SK-N-SH (cell line): Measurements from ENCODE around the gene MAGI2.

Source experiments
- CTCF ChIP-seq: fragments of 200-600 bp; sonication (generic); IDR thresholded peaks from 2 replicates; pipeline ENCODE4 v1.6.1; 2017; ENCODE audit warnings: antibody characterized with exemption, mild to moderate bottlenecking, moderate library complexity
- EP300 ChIP-seq, 2 experiments: IDR thresholded peaks; 2 replicates each; pipeline versions ENCODE4 v1.4.0 to v1.6.1; 2012; ENCODE audit warnings: borderline replicate concordance in 1 of 2, low read depth in 1 of 2, low read length in 1 of 2
- POLR2AphosphoS5 ChIP-seq: IDR thresholded peaks from 2 replicates; pipeline ENCODE4 v1.6.1; 2012; ENCODE audit warnings: low read depth, low read length
- REST ChIP-seq: IDR thresholded peaks from 2 replicates; pipeline ENCODE4 v1.6.1; 2012; ENCODE audit warnings: mild to moderate bottlenecking, low read depth, low read length, moderate library complexity

GRCh38 chr7:78198756-78199155 lies 1254.7 kb downstream of the MAGI2 start:
- no peak for TF ChIP-seq CTCF
- no peak for TF ChIP-seq REST
- peak; percentile 57; the same call in 1 of the 2 replicates for TF ChIP-seq POLR2AphosphoS5
- peak; percentile 38 to 69; a peak in 3 of 4 replicates for TF ChIP-seq EP300 (IDR thresholded peaks at IDR 0.05; ENCODE audit: borderline replicate concordance in 1 of 2, low read depth in 1 of 2, low read length in 1 of 2)
